PC-9 (cell line): ENCODE results near the gene RPS6KA5. TPM values are rescaled to one million over a fixed set of nuclear protein-coding genes. Genes with fewer than 3 reads are reported as not detected.

ENCODE experiments used
- BruUV-seq: library from RNA; stranded (reverse); fragments of 400-500 nt; replicated peaks from 2 replicates; lab custom pipeline; 2021; lab: Mats Ljungman, UMichigan
- CTCF ChIA-PET: fragments of 300-600 bp; sonication (Branson Sonifier 250); formaldehyde crosslinking; loops from one replicate; lab custom pipeline; 2022; ENCODE audit warnings: antibody characterized with exemption; lab: Charles Lee
- POLR2A ChIA-PET: fragments of 300-600 bp; sonication (Branson Sonifier 250); formaldehyde crosslinking; loops from one replicate; lab custom pipeline; 2022; ENCODE audit warnings: antibody characterized with exemption; ENCODE audit not compliant: unreplicated experiment; lab: Charles Lee
- DNase-seq, 2 experiments: peaks; one replicate each; pipeline versions ENCODE4 v3.0.0 to v3.0.0-alpha.2; 2015 to 2022; ENCODE audit warnings: mixed read lengths in 1 of 2
- H2AFZ ChIP-seq: fragments of 200-600 bp; sonication (generic); 2 replicates; pipeline ENCODE4 v1.8.1; 2017; ENCODE audit warnings: antibody characterized with exemption
- H3F3A ChIP-seq: fragments of 200-600 bp; sonication (generic); 2 replicates; pipeline ENCODE4 v1.8.1; 2017; ENCODE audit warnings: antibody characterized with exemption, mild to moderate bottlenecking, low read depth; ENCODE audit not compliant: insufficient read depth
- H3K27ac ChIP-seq: fragments of 200-600 bp; sonication (generic); 2 replicates; pipeline ENCODE4 v1.6.1; 2016; ENCODE audit warnings: mixed run types
- H3K27me3 ChIP-seq: fragments of 200-600 bp; sonication (generic); 2 replicates; pipeline ENCODE4 v1.6.1; 2016; ENCODE audit warnings: low read depth, mixed run types; ENCODE audit not compliant: insufficient read depth
- H3K36me3 ChIP-seq: fragments of 200-600 bp; sonication (generic); 2 replicates; pipeline ENCODE4 v1.6.1; 2016; ENCODE audit warnings: low read depth, mixed run types
- H3K4me1 ChIP-seq: fragments of 200-600 bp; sonication (generic); replicated peaks from 2 replicates; pipeline ENCODE4 v1.6.1; 2016; ENCODE audit warnings: mixed run types; ENCODE audit not compliant: insufficient read depth
- H3K4me2 ChIP-seq: fragments of 200-600 bp; sonication (generic); 2 replicates; pipeline ENCODE4 v1.6.1; 2017; ENCODE audit warnings: mixed run types
- H3K4me3 ChIP-seq: fragments of 200-600 bp; sonication (generic); 2 replicates; pipeline ENCODE4 v1.6.1; 2016; ENCODE audit warnings: mixed run types
- H3K79me2 ChIP-seq: fragments of 200-600 bp; sonication (generic); 2 replicates; pipeline ENCODE4 v1.6.1; 2017; ENCODE audit warnings: low read depth, mixed run types
- H3K9me2 ChIP-seq: fragments of 200-600 bp; sonication (generic); 2 replicates; pipeline ENCODE4 v1.8.1; 2017; ENCODE audit warnings: mild to moderate bottlenecking; ENCODE audit not compliant: insufficient read depth
- H3K9me3 ChIP-seq: fragments of 200-600 bp; sonication (generic); 2 replicates; pipeline ENCODE4 v1.8.1; 2016; ENCODE audit warnings: low read depth; ENCODE audit not compliant: insufficient read depth
- H4K20me1 ChIP-seq: fragments of 200-600 bp; sonication (generic); 2 replicates; pipeline ENCODE4 v1.8.1; 2017; ENCODE audit not compliant: insufficient read depth
- CTCF ChIP-seq: fragments of 200-600 bp; sonication (generic); conservative IDR thresholded peaks from 2 replicates; pipeline ENCODE4 v1.6.1; 2017; ENCODE audit warnings: mixed run types, antibody characterized with exemption, mild to moderate bottlenecking, moderate library complexity
- EZH2 ChIP-seq: fragments of 200-600 bp; sonication (generic); IDR thresholded peaks from 2 replicates; pipeline ENCODE4 v1.8.0; 2017; ENCODE audit warnings: antibody characterized with exemption, low read depth
- intact Hi-C: fragments of 100-400 bp; cut with micrococcal nuclease; formaldehyde crosslinking; loops from one replicate; pipeline ENCODE4 v1.10.0; 2022; ENCODE audit not compliant: unreplicated experiment
- total RNA-seq: library from RNA; stranded (reverse); gene quantifications from 2 replicates; pipeline ENCODE4 v1.2.3, GENCODE V29; 2021

The RPS6KA5 gene
- total RNA-seq, 1 experiment from 2014 or later: 3.5 TPM

- Histone ChIP-seq H2AFZ (no peak overlapping the region), H3K4me1 (no peaks in the 10 kb centered on the region), H3K79me2 (no peaks in the 10 kb centered on the region), H3K4me3 (no peak overlapping the region), H3K9me2 (no peaks in the 10 kb centered on the region), H3K27me3 (no peaks in the 10 kb centered on the region), H3K9me3 (no peaks in the 10 kb centered on the region), H3K36me3 (no peaks in the 10 kb centered on the region), H4K20me1 (no peaks in the 10 kb centered on the region), H3K27ac (no peak overlapping the region), H3F3A (no peaks in the 10 kb centered on the region), H3K4me2 (no peak overlapping the region)
- BruUV-seq: no TSS peak
- CTCF ChIA-PET: no interaction called here
- no peak for DNase-seq
- intact Hi-C loops: no loop called here
- TF ChIP-seq EZH2: no peak
- no peak for TF ChIP-seq CTCF
- POLR2A ChIA-PET: no interaction called here
These were observed 45.0 kb downstream of the RPS6KA5 start for GRCh38 chr14:91015435-91015834.

- Histone ChIP-seq H3K9me3 (no peaks in the 10 kb centered on the region), H3K4me2 (no peak overlapping the region), H3K4me3 (no peak overlapping the region), H3K79me2 (no peaks in the 10 kb centered on the region), H2AFZ (no peak overlapping the region), H3K4me1 (peaks cover 8% of the 10 kb centered on the region), H4K20me1 (no peaks in the 10 kb centered on the region), H3K27me3 (no peaks in the 10 kb centered on the region), H3F3A (no peaks in the 10 kb centered on the region), H3K36me3 (no peaks in the 10 kb centered on the region), H3K27ac (no peak overlapping the region), H3K9me2 (no peaks in the 10 kb centered on the region)
- no peak for TF ChIP-seq EZH2
- TF ChIP-seq CTCF: no peak
- intact Hi-C loops: no loop called here
- DNase-seq: no peak
- ChIA-PET CTCF (no interaction called here), POLR2A (no interaction called here)
- BruUV-seq: no TSS peak
These were observed 48.4 kb downstream of the RPS6KA5 start for GRCh38 chr14:91012045-91012444.

GRCh38 chr14:91010153-91010533, 50.3 kb downstream of the RPS6KA5 start:
- H4K20me1 ChIP-seq: no peaks in the 10 kb centered on the region
- no peak overlapping the region for H3K4me2 ChIP-seq
- H3K9me2 ChIP-seq: no peaks in the 10 kb centered on the region
- H3F3A ChIP-seq: 0 out of 2 replicates have a peak, but pooled peaks cover 4% of the 10 kb centered on the region
- no TSS peak for BruUV-seq
- no peaks in the 10 kb centered on the region for H3K36me3 ChIP-seq
- TF ChIP-seq EZH2 (no peak), CTCF (no peak)
- ChIA-PET CTCF (no interaction called here), POLR2A (no interaction called here)
- intact Hi-C loops: no loop called here
- H3K79me2 ChIP-seq: no peaks in the 10 kb centered on the region
- H3K27me3 ChIP-seq: no peaks in the 10 kb centered on the region
- peaks cover 17% of the 10 kb centered on the region for H3K4me1 ChIP-seq
- no peak for DNase-seq
- no peak overlapping the region for H3K4me3 ChIP-seq
- no peaks in the 10 kb centered on the region for H3K9me3 ChIP-seq
- no peak overlapping the region for H3K27ac ChIP-seq
- H2AFZ ChIP-seq: no peak overlapping the region
